Stomach (tissue), 9 donors: ENCODE measurements around the gene SELENOO. TPM values are rescaled to one million over a fixed set of nuclear protein-coding genes. Genes with fewer than 3 reads are reported as not detected.
A peak's percentile ranks its signal among the peaks of the same experiment; 100 is the strongest.

Experiments
- DNase-seq, 2 donors: peaks; one replicate each; pipeline versions ENCODE4 v3.0.0 to v3.0.0-alpha.2; 2013 to 2019
- H3K27ac ChIP-seq, 5 donors: fragments of 200-600 bp in 4 of 5; sonication (generic) in 4 of 5; one replicate each; pipeline ENCODE4 v1.5.1; 2013 to 2019; ENCODE audit warnings: mild to moderate bottlenecking in 1 of 5, moderate library complexity in 1 of 5
- H3K27me3 ChIP-seq, 3 donors: fragments of 200-600 bp; sonication (generic); one replicate each; pipeline ENCODE4 v1.5.1; 2017 to 2019; ENCODE audit warnings: mixed run types in 1 of 3
- H3K36me3 ChIP-seq, 4 donors: fragments of 200-600 bp; sonication (generic); 1 replicate in 3 of 4; 2 replicates in 1 of 4; pipeline ENCODE4 v1.5.1; 2016 to 2019
- H3K4me1 ChIP-seq, 4 donors: fragments of 200-600 bp; sonication (generic); one replicate each; pipeline ENCODE4 v1.5.1; 2016 to 2019
- H3K4me3 ChIP-seq, 4 donors: fragments of 200-600 bp; sonication (generic) in 3 of 4; one replicate each; pipeline ENCODE4 v1.5.1; 2016 to 2019; ENCODE audit warnings: mild to moderate bottlenecking in 1 of 4
- H3K9me3 ChIP-seq, 4 donors: fragments of 200-600 bp; sonication (generic); one replicate each; pipeline ENCODE4 v1.5.1; 2016 to 2019
- CTCF ChIP-seq, 7 experiments: fragments of 450-650 bp in 4 of 7; fragments of 200-600 bp in 3 of 7; sonication (generic) in 3 of 7; IDR thresholded peaks; one replicate each; pipeline ENCODE4 v1.5.1; 2016 to 2019; ENCODE audit warnings: antibody characterized with exemption in 7 of 7, control low read depth in 2 of 7, mild to moderate bottlenecking in 1 of 7
- EP300 ChIP-seq: sonication (generic); formaldehyde crosslinking; IDR thresholded peaks from one replicate; pipeline ENCODE4 v1.6.1; 2017; ENCODE audit warnings: antibody characterized with exemption
- POLR2A ChIP-seq, 4 donors: fragments of 450-650 bp; IDR thresholded peaks; one replicate each; pipeline ENCODE4 v1.6.1; 2016; ENCODE audit warnings: antibody characterized with exemption in 4 of 4, control low read depth in 2 of 4, mild to moderate bottlenecking in 1 of 4, moderate library complexity in 1 of 4
- POLR2AphosphoS5 ChIP-seq, 3 donors: sonication (generic); formaldehyde crosslinking; IDR thresholded peaks; one replicate each; pipeline ENCODE4 v1.6.1; 2016; ENCODE audit warnings: antibody characterized with exemption in 3 of 3
- WGBS, 5 donors: extraction: QIAGEN DNeasy Blood & Tissue Kit in 3 of 5; methylation state at CpG; one replicate each; pipeline versions ENCODE4 v1.1.5 to v1.1.7; 2013 to 2018; 5-methylcytosine and 5-hydroxymethylcytosine counted together
- intact Hi-C: fragments of 100-400 bp; cut with DNase I; formaldehyde crosslinking; loops from one replicate; pipeline ENCODE4 v1.15.1; 2023; ENCODE audit warnings: low total_unique reads
- polyA plus RNA-seq, 3 donors: library from polyadenylated mRNA; stranded (reverse); fragments of 200-250 nt; gene quantifications; one replicate each; pipeline ENCODE4 v1.2.3, GENCODE V29; 2013
- total RNA-seq, 5 donors: library from RNA; depleted of rRNA; stranded (reverse); fragments of >200 nt; gene quantifications; one replicate each; pipeline versions ENCODE4 v1.1.0 to v1.2.3, GENCODE V29; 2014 to 2016
- donor health status: healthy with polysubstance abuse.
- donor health status: Bipolar disorder and iron deficiency.
- donor health status: healthy.

SELENOO gene
- total and polyA plus RNA-seq, 8 donors, result 10.1 to 185 (median 35.3) TPM

- H3K27ac ChIP-seq, result no peak overlapping the region
- DNase-seq, result no peak
- WGBS, 5 donors, result 90 to 96% (median 94%) methylated on average over 21 to 27 of the region's 27 CpGs
- H3K9me3 ChIP-seq, result no peaks in the 10 kb centered on the region
- no peak for TF ChIP-seq POLR2A (IDR thresholded peaks at IDR 0.05)
- no peak for TF ChIP-seq POLR2AphosphoS5 (IDR thresholded peaks at IDR 0.05)
- no peak for TF ChIP-seq CTCF (IDR thresholded peaks at IDR 0.05)
- no peak for TF ChIP-seq EP300
- H3K4me3 ChIP-seq, result no peak overlapping the region
- no peaks in the 10 kb centered on the region for H3K36me3 ChIP-seq
- peaks cover 19 to 37% (median 35%) of the 10 kb centered on the region in 4 donors for H3K4me1 ChIP-seq
- intact Hi-C loops, result no loop called here
- peaks cover 6 to 49% (median 8%) of the 10 kb centered on the region in 3 donors for H3K27me3 ChIP-seq
These were observed 19.9 kb upstream of the SELENOO start for GRCh38 chr22:50180727-50181521.

GRCh38 chr22:50182176-50183081, 18.4 kb upstream of the SELENOO start:
- H3K27ac ChIP-seq, result peak overlapping the region in 4 of 5 donors; percentile 7 to 72 (median 20)
- no peaks in the 10 kb centered on the region for H3K9me3 ChIP-seq
- intact Hi-C loops, result no loop called here
- no peaks in the 10 kb centered on the region for H3K36me3 ChIP-seq
- DNase-seq, result peak in 1 of 2 donors; percentile 87
- H3K4me3 ChIP-seq, result no peak overlapping the region
- WGBS, 5 donors, result 61 to 67% (median 63%) methylated on average over 19 to 31 of the region's 31 CpGs
- TF ChIP-seq EP300, result no peak
- TF ChIP-seq POLR2AphosphoS5 (IDR thresholded peaks at IDR 0.05), result peak in 2 of 3 donors; percentile 4 to 30
- no peak for TF ChIP-seq CTCF (IDR thresholded peaks at IDR 0.05)
- peaks cover 6 to 34% (median 8%) of the 10 kb centered on the region in 3 donors for H3K27me3 ChIP-seq
- H3K4me1 ChIP-seq, result peaks cover 29 to 49% (median 47%) of the 10 kb centered on the region in 4 donors

- peaks cover under 1 to 24% (median 4%) of the 10 kb centered on the region in 3 donors for H3K27me3 ChIP-seq
- no peak for DNase-seq
- intact Hi-C loops, result no loop called here
- H3K27ac ChIP-seq, result peak overlapping the region; percentile 7 to 89 (median 59)
- 46 to 80% (median 76%) methylated on average over 7 to 19 of the region's 19 CpGs for WGBS, 5 donors
- H3K36me3 ChIP-seq, result peaks cover 0 to 2% (median 0%) of the 10 kb centered on the region in 4 donors
- TF ChIP-seq POLR2A (IDR thresholded peaks at IDR 0.05) (no peak), CTCF (IDR thresholded peaks at IDR 0.05) (no peak), POLR2AphosphoS5 (IDR thresholded peaks at IDR 0.05) (no peak), EP300 (no peak)
- H3K4me3 ChIP-seq, result no peak overlapping the region
- peaks cover 29 to 56% (median 55%) of the 10 kb centered on the region in 4 donors for H3K4me1 ChIP-seq
- no peaks in the 10 kb centered on the region for H3K9me3 ChIP-seq
These were observed 17.5 kb upstream of the SELENOO start for GRCh38 chr22:50183141-50183971.
